ENCODE measurements around the gene POU3F3.

Gene POU3F3

GRCh38 chr2:104876606-104877570 is 23.0 kb downstream of the POU3F3 start:
- no peak for DNase-seq (ENCODE audit: low spot score)

GRCh38 chr2:104878863-104879512 is 25.1 kb downstream of the POU3F3 start:
- no peak for DNase-seq (ENCODE audit: low spot score)

- no peak for DNase-seq (ENCODE audit: low spot score)
These were observed 26.2 kb downstream of the POU3F3 start for GRCh38 chr2:104880076-104880475.

- DNase-seq (ENCODE audit: low spot score), result no peak
These were observed 29.4 kb downstream of the POU3F3 start for GRCh38 chr2:104883357-104883756.

GRCh38 chr2:104885119-104885782 is 31.3 kb downstream of the POU3F3 start:
- DNase-seq (ENCODE audit: low spot score), result no peak

- no peak for DNase-seq (ENCODE audit: low spot score)
These were observed 33.8 kb downstream of the POU3F3 start for GRCh38 chr2:104887676-104888075.

GRCh38 chr2:104888489-104889258 is 34.8 kb downstream of the POU3F3 start:
- DNase-seq (ENCODE audit: low spot score), result no peak

GRCh38 chr2:104889291-104889959 is 35.5 kb downstream of the POU3F3 start:
- DNase-seq (ENCODE audit: low spot score), result no peak

GRCh38 chr2:104889960-104890684 is 36.2 kb downstream of the POU3F3 start:
- DNase-seq (ENCODE audit: low spot score), result no peak

- DNase-seq (ENCODE audit: low spot score), result no peak
These were observed 36.8 kb downstream of the POU3F3 start for GRCh38 chr2:104890685-104891069.

- DNase-seq (ENCODE audit: low spot score), result no peak
These were observed 37.2 kb downstream of the POU3F3 start for GRCh38 chr2:104891145-104891544.

GRCh38 chr2:104896446-104896845 is 42.5 kb downstream of the POU3F3 start:
- DNase-seq (ENCODE audit: low spot score), result no peak

GRCh38 chr2:104897515-104898184 is 43.7 kb downstream of the POU3F3 start:
- no peak for DNase-seq (ENCODE audit: low spot score)

- DNase-seq (ENCODE audit: low spot score), result no peak
These were observed 46.7 kb downstream of the POU3F3 start for GRCh38 chr2:104900608-104901007.

GRCh38 chr2:104901037-104901881 is 47.3 kb downstream of the POU3F3 start:
- no peak for DNase-seq (ENCODE audit: low spot score)

GRCh38 chr2:104902317-104902716 is 48.4 kb downstream of the POU3F3 start:
- no peak for DNase-seq (ENCODE audit: low spot score)
